Left kidney (tissue), 8 donors: ENCODE measurements around the gene FAP. TPM values are rescaled to one million over a fixed set of nuclear protein-coding genes. Genes with fewer than 3 reads are reported as not detected.

ENCODE experiments used
- DNase-seq: peaks from one replicate; pipeline ENCODE4 v3.0.0-alpha.2; 2013
- long read RNA-seq, 8 donors: transcript quantifications; one replicate each; lab custom pipeline, GENCODE V29; 2026
- polyA plus RNA-seq: library from polyadenylated mRNA; unstranded; fragments of 120-200 nt; gene quantifications from one replicate; pipeline ENCODE4 v1.2.1, GENCODE V29; 2013; ENCODE audit not compliant: insufficient read length

FAP gene
- 12.8 TPM for polyA plus RNA-seq
- long read RNA-seq, donor 1, partial matches to known transcripts = 0 of 2 reads
- long read RNA-seq, donor 1, other reads (novel, unspliced or antisense) = 0 of 2 reads
- long read RNA-seq, donor 2 = 0 reads
- long read RNA-seq, donor 3, partial matches to known transcripts = 0 of 1 reads
- long read RNA-seq, donor 3, other reads (novel, unspliced or antisense) = 0 of 1 reads
- long read RNA-seq, donor 4 = 0 reads
- long read RNA-seq, donor 5 = 0 reads
- long read RNA-seq, donor 6 = 0 reads
- long read RNA-seq, donor 7, partial matches to known transcripts = 0 of 3 reads
- long read RNA-seq, donor 7, other reads (novel, unspliced or antisense) = 0 of 3 reads
- long read RNA-seq, donor 8 = 0 reads

- no peak for DNase-seq
Observed at GRCh38 chr2:162243294-162243693, at the start of gene FAP. TSS of gene FAP (minus strand) at chr2:162243445. CDS start at chr2:162243327, 118 bp downstream.

- DNase-seq = no peak
Observed at GRCh38 chr2:162291748-162292147, 48.5 kb upstream of the FAP start.

- no peak for DNase-seq
Observed at GRCh38 chr2:162282765-162283425, 39.6 kb upstream of the FAP start.

GRCh38 chr2:162280654-162281053 is 37.4 kb upstream of the FAP start:
- no peak for DNase-seq

- DNase-seq = no peak
Observed at GRCh38 chr2:162277381-162277780, 34.1 kb upstream of the FAP start.

- no peak for DNase-seq
Observed at GRCh38 chr2:162267996-162268395, 24.8 kb upstream of the FAP start.

GRCh38 chr2:162267496-162267895 is 24.3 kb upstream of the FAP start:
- no peak for DNase-seq

- no peak for DNase-seq
Observed at GRCh38 chr2:162266460-162266760, 23.2 kb upstream of the FAP start.

- DNase-seq = no peak
Observed at GRCh38 chr2:162265666-162266459, 22.6 kb upstream of the FAP start.

GRCh38 chr2:162261032-162261945 is 18.0 kb upstream of the FAP start:
- no peak for DNase-seq

GRCh38 chr2:162258686-162259085 is 15.4 kb upstream of the FAP start:
- no peak for DNase-seq

GRCh38 chr2:162258169-162258568 is 14.9 kb upstream of the FAP start:
- DNase-seq = no peak

- DNase-seq = no peak
Observed at GRCh38 chr2:162257425-162257824, 14.2 kb upstream of the FAP start.

GRCh38 chr2:162256591-162256991 is 13.3 kb upstream of the FAP start:
- DNase-seq = no peak

- DNase-seq = no peak
Observed at GRCh38 chr2:162254236-162254871, 11.1 kb upstream of the FAP start.

GRCh38 chr2:162253435-162253834 is 10.2 kb upstream of the FAP start:
- no peak for DNase-seq

GRCh38 chr2:162252153-162252552 is 8.9 kb upstream of the FAP start:
- DNase-seq = no peak

GRCh38 chr2:162245781-162246180 is 2.5 kb upstream of the FAP start:
- no peak for DNase-seq

GRCh38 chr2:162245061-162245460 is 1.8 kb upstream of the FAP start:
- no peak for DNase-seq

GRCh38 chr2:162244541-162245031 is 1.3 kb upstream of the FAP start:
- DNase-seq = no peak

GRCh38 chr2:162243715-162244114 is 470 bp upstream of the FAP start:
- DNase-seq = no peak
